ENCODE results near the gene ITGB1BP1. TPM values are rescaled to one million over a fixed set of nuclear protein-coding genes. Genes with fewer than 3 reads are reported as not detected.

Gene ITGB1BP1
- total RNA-seq, 6 experiments from 2014 or later, result 205 to 238 (median 225) TPM

DNA sequence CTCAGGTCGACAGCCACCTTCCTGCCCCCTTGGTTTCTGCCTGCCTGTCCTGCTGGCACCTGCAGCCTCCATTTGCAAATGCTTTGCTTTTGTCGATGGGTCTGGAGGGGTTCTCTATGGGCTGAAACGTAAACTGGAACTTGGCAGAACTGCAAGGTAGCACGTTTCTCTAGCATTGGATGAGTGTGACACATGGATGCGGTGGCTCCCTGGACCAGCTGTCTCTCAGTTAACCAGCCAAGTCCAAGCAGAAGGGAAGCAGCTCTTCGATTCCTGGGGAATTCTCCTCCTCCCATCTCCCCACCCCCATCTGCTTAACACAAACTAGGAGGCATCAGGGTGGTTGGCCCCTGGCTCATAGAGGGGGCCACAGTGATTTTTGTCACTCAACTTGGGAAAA lies 57.3 kb downstream of the ITGB1BP1 start:
- H3K9me3 Mint-ChIP-seq, result no peaks in the 10 kb centered on the region
- H3K36me3 Mint-ChIP-seq (ENCODE audit: low read depth), result peaks cover 60% of the 10 kb centered on the region
- no peak overlapping the region for H3K4me3 Mint-ChIP-seq
- TF ChIP-seq, protein P1, sequence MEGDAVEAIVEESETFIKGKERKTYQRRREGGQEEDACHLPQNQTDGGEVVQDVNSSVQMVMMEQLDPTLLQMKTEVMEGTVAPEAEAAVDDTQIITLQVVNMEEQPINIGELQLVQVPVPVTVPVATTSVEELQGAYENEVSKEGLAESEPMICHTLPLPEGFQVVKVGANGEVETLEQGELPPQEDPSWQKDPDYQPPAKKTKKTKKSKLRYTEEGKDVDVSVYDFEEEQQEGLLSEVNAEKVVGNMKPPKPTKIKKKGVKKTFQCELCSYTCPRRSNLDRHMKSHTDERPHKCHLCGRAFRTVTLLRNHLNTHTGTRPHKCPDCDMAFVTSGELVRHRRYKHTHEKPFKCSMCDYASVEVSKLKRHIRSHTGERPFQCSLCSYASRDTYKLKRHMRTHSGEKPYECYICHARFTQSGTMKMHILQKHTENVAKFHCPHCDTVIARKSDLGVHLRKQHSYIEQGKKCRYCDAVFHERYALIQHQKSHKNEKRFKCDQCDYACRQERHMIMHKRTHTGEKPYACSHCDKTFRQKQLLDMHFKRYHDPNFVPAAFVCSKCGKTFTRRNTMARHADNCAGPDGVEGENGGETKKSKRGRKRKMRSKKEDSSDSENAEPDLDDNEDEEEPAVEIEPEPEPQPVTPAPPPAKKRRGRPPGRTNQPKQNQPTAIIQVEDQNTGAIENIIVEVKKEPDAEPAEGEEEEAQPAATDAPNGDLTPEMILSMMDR (IDR thresholded peaks at IDR 0.05), result no peak
- H3K27me3 Mint-ChIP-seq (ENCODE audit: insufficient read depth), result peaks cover 2% of the 10 kb centered on the region
- peak overlapping the region; percentile 31; the same call in 1 of the 2 replicates for H3K27ac Mint-ChIP-seq
- DNase-seq, result no peak
- peaks cover 38% of the 10 kb centered on the region for H3K4me1 Mint-ChIP-seq (ENCODE audit: low read depth)

DNA sequence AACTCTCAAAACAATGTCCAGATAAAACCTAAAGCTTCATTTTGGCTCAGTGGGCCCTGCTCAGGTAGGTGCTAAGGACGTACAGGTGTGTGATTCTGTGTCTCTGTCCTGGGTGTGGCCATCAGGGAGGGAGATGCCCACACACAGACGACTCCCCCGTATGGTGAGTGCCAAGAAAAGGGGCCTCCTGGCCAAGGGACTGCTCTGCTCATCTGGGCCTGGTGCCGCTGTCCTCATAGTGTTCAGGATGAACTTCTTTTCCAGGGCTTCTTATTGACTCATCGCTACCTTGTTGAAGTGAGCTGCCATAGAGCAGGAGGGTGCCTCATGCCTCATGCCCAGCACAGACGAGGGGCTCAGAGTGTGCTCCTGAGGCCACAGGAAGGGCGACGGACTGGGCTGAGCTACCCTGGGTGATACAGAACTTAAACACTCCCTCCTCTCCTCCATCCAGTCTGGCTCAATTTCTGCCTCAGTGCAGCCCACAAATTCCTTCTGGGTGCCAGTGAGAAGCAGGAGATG lies 57.8 kb downstream of the ITGB1BP1 start:
- H3K27ac Mint-ChIP-seq, result peak overlapping the region; percentile 31; the same call in 1 of the 2 replicates
- no peak overlapping the region for H3K4me3 Mint-ChIP-seq
- no peak for DNase-seq

DNA sequence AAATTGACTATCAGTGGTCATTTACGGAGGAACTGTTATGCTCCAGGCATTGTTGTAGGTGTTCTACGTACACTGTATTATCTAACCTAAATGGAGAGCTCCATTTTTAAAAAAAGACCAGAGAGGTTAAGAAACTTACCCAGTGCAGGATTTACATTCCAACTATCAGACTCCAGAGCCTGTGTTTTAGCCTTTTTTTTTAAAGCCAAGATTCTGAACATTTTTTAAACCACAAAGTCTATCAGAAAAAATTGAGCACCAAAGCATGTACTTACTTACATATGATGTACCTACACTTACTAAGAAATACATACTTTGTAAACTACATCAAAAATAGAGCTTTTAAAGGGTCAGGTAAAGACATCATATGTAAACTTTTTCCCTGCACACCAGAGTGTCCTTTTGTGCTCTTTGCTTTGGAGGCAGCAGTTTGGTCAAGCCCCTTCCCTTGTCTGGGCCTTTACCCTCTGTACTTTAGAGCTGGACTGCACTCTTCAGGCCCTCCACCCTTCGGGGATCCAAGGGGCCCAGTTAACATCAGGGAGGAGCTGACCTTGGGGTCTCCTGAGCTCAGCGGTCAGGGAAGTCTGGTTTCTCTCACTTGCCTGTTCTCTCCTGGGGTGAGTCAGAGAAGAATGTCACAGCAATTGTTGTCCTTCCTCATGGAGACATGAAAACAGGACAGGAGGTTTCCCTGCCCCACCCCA lies 58.4 kb downstream of the ITGB1BP1 start:
- TF ChIP-seq, protein P1 (IDR thresholded peaks at IDR 0.05), result no peak
- no peak for DNase-seq
- H3K27ac Mint-ChIP-seq, result peak overlapping the region; percentile 11; the same call in 1 of the 2 replicates
- peaks cover 56% of the 10 kb centered on the region for H3K36me3 Mint-ChIP-seq (ENCODE audit: low read depth)
- no peaks in the 10 kb centered on the region for H3K9me3 Mint-ChIP-seq
- peaks cover 38% of the 10 kb centered on the region for H3K4me1 Mint-ChIP-seq (ENCODE audit: low read depth)
- no peak overlapping the region for H3K4me3 Mint-ChIP-seq
- H3K27me3 Mint-ChIP-seq (ENCODE audit: insufficient read depth), result peaks cover 2% of the 10 kb centered on the region

More for the DNA sequence above, 57.8 kb downstream of the ITGB1BP1 start:
- Mint-ChIP-seq H3K27me3 (ENCODE audit: insufficient read depth) (peaks cover 2% of the 10 kb centered on the region), H3K36me3 (ENCODE audit: low read depth) (peaks cover 56% of the 10 kb centered on the region), H3K9me3 (no peaks in the 10 kb centered on the region), H3K4me1 (ENCODE audit: low read depth) (peaks cover 38% of the 10 kb centered on the region)
- TF ChIP-seq, protein P1 (IDR thresholded peaks at IDR 0.05), result no peak

- TF ChIP-seq, protein P1 (IDR thresholded peaks at IDR 0.05), result no peak
- no peak for DNase-seq
- H3K27me3 Mint-ChIP-seq (ENCODE audit: insufficient read depth), result peaks cover 2% of the 10 kb centered on the region
- no peak overlapping the region for H3K27ac Mint-ChIP-seq
- peaks cover 55% of the 10 kb centered on the region for H3K36me3 Mint-ChIP-seq (ENCODE audit: low read depth)
- H3K4me3 Mint-ChIP-seq, result no peak overlapping the region
- peaks cover 38% of the 10 kb centered on the region for H3K4me1 Mint-ChIP-seq (ENCODE audit: low read depth)
- H3K9me3 Mint-ChIP-seq, result no peaks in the 10 kb centered on the region
These were observed 59.0 kb downstream of the ITGB1BP1 start for GRCh38 chr2:9364373-9364772.

GRCh38 chr2:9360701-9361100 lies 62.6 kb downstream of the ITGB1BP1 start:
- Mint-ChIP-seq H3K4me3 (no peak overlapping the region), H3K9me3 (no peaks in the 10 kb centered on the region), H3K4me1 (ENCODE audit: low read depth) (peaks cover 34% of the 10 kb centered on the region), H3K36me3 (ENCODE audit: low read depth) (peaks cover 57% of the 10 kb centered on the region), H3K27me3 (ENCODE audit: insufficient read depth) (peaks cover 2% of the 10 kb centered on the region; the same call in 1 of the 2 replicates), H3K27ac (peak overlapping the region; percentile 10; the same call in 1 of the 2 replicates)
- no peak for DNase-seq
- TF ChIP-seq, protein P1 (IDR thresholded peaks at IDR 0.05), result no peak

Data from HFFc6 (cell line).